ENCODE measurements around the gene CLHC1. TPM values are rescaled to one million over a fixed set of nuclear protein-coding genes. Genes with fewer than 3 reads are reported as not detected.
A peak's percentile ranks its signal among the peaks of the same experiment; 100 is the strongest.

The CLHC1 gene
- total and polyA plus RNA-seq, 9 donors, result 5.6 to 21.3 (median 14.0) TPM

DNA sequence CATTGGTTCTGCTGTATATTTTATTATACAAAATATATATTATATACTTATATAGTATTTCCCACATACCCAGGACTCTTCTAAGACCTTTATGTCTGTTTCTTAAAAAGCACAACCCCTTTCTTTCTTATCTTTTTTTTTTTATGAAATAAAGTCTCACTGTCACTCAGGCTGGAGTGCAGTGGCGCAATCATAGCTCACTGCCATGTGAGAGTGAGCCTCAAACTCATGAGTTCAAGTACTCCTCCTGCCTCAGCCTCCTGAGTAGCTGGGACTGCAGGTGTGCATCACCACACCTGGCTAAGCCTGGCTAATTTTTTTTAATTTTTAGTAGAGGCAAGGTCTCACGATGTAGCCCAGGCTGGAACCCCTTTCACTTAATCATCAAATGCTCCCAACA, 72.3 kb downstream of the CLHC1 start:
- no peak overlapping the region for H3K4me3 ChIP-seq
- H3K36me3 ChIP-seq, result no peaks in the 10 kb centered on the region
- no peak overlapping the region for H3K27ac ChIP-seq
- intact Hi-C loops (cut with DNase I), result loop anchor here in 3 of 4 donors (5.0 to 10.0 kb wide), 4 partner anchors 45 to 255 kb away; no protein-coding TSS in a partner anchor
- WGBS, 3 donors, result 90 to 92% (median 91%) methylated on average over 2 of the region's 2 CpGs
- TF ChIP-seq EP300 (IDR thresholded peaks at IDR 0.05), result no peak
- TF ChIP-seq POLR2A (IDR thresholded peaks at IDR 0.05), result no peak
- TF ChIP-seq, protein P1, sequence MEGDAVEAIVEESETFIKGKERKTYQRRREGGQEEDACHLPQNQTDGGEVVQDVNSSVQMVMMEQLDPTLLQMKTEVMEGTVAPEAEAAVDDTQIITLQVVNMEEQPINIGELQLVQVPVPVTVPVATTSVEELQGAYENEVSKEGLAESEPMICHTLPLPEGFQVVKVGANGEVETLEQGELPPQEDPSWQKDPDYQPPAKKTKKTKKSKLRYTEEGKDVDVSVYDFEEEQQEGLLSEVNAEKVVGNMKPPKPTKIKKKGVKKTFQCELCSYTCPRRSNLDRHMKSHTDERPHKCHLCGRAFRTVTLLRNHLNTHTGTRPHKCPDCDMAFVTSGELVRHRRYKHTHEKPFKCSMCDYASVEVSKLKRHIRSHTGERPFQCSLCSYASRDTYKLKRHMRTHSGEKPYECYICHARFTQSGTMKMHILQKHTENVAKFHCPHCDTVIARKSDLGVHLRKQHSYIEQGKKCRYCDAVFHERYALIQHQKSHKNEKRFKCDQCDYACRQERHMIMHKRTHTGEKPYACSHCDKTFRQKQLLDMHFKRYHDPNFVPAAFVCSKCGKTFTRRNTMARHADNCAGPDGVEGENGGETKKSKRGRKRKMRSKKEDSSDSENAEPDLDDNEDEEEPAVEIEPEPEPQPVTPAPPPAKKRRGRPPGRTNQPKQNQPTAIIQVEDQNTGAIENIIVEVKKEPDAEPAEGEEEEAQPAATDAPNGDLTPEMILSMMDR (IDR thresholded peaks at IDR 0.05), result no peak
- H3K9me3 ChIP-seq, result no peaks in the 10 kb centered on the region
- no peak for DNase-seq
- H3K4me1 ChIP-seq (ENCODE audit: insufficient read depth), result peaks cover 20% of the 10 kb centered on the region
- H3K27me3 ChIP-seq, result no peaks in the 10 kb centered on the region

GRCh38 chr2:55159037-55159651, 72.9 kb downstream of the CLHC1 start:
- WGBS, 3 donors, result 50 to 62% (median 54%) methylated on average over 4 of the region's 4 CpGs
- Histone ChIP-seq H3K27ac (no peak overlapping the region), H3K4me3 (no peak overlapping the region), H3K9me3 (no peaks in the 10 kb centered on the region), H3K4me1 (ENCODE audit: insufficient read depth) (peaks cover 23% of the 10 kb centered on the region), H3K27me3 (no peaks in the 10 kb centered on the region), H3K36me3 (no peaks in the 10 kb centered on the region)
- intact Hi-C loops (cut with DNase I), result loop anchor here in 1 of 4 donors (5.0 kb wide), 1 partner anchor 47 kb away; no protein-coding TSS in a partner anchor
- no peak for TF ChIP-seq POLR2A (IDR thresholded peaks at IDR 0.05)
- no peak for TF ChIP-seq EP300 (IDR thresholded peaks at IDR 0.05)
- TF ChIP-seq, protein P1 (IDR thresholded peaks at IDR 0.05), result no peak
- peak in 4 of 5 donors; percentile 41 to 69 (median 52) for DNase-seq

- WGBS, 3 donors, result 87 to 93% (median 88%) methylated on average over 10 of the region's 10 CpGs
- Histone ChIP-seq H3K4me1 (ENCODE audit: insufficient read depth) (peaks cover 21% of the 10 kb centered on the region), H3K27me3 (no peaks in the 10 kb centered on the region), H3K9me3 (no peaks in the 10 kb centered on the region), H3K27ac (no peak overlapping the region), H3K36me3 (no peaks in the 10 kb centered on the region), H3K4me3 (no peak overlapping the region)
- intact Hi-C loops (cut with DNase I), result loop anchor here in 1 of 4 donors (5.0 kb wide), 1 partner anchor 46 kb away; no protein-coding TSS in a partner anchor
- TF ChIP-seq, protein P1 (IDR thresholded peaks at IDR 0.05), result no peak
- TF ChIP-seq EP300 (IDR thresholded peaks at IDR 0.05), result no peak
- TF ChIP-seq POLR2A (IDR thresholded peaks at IDR 0.05), result no peak
- no peak for DNase-seq
Measured at GRCh38 chr2:55158111-55158814, 73.8 kb downstream of the CLHC1 start.

- no peak overlapping the region for H3K4me3 ChIP-seq
- H3K9me3 ChIP-seq, result no peaks in the 10 kb centered on the region
- intact Hi-C loops (cut with DNase I), result loop anchor here in 1 of 4 donors (5.0 kb wide), 1 partner anchor 45 kb away; no protein-coding TSS in a partner anchor
- 67 to 68% (median 68%) methylated on average over 2 of the region's 2 CpGs for WGBS, 3 donors
- no peaks in the 10 kb centered on the region for H3K27me3 ChIP-seq
- DNase-seq, result no peak
- peaks cover 16% of the 10 kb centered on the region for H3K4me1 ChIP-seq (ENCODE audit: insufficient read depth)
- H3K36me3 ChIP-seq, result no peaks in the 10 kb centered on the region
- H3K27ac ChIP-seq, result no peak overlapping the region
- no peak for TF ChIP-seq EP300 (IDR thresholded peaks at IDR 0.05)
Measured at GRCh38 chr2:55157474-55157884, 74.6 kb downstream of the CLHC1 start.

All from ovary (tissue), 9 donors.